Astrocyte of the cerebellum (primary cell): Measurements from ENCODE around the gene TMEM134.

Experiments
- DNase-seq: peaks from one replicate; pipeline ENCODE4 v3.0.0-alpha.2; 2011; ENCODE audit warnings: low read depth
- H3K4me3 ChIP-seq: 2 replicates; pipeline ENCODE4 v1.5.1; 2011; ENCODE audit warnings: mild to moderate bottlenecking, low read depth, low read length, moderate library complexity
- in situ Hi-C: cut with HindIII; loops from 2 replicates; pipeline ENCODE4 v1.10.0; 2017; ENCODE audit warnings: low sequenced_read_pairs
- TF ChIP-seq, protein P1 (sequence below): IDR thresholded peaks from 2 replicates; pipeline ENCODE4 v1.5.1; 2012; ENCODE audit warnings: low read length, low read depth, moderate library complexity, mild to moderate bottlenecking; ENCODE audit errors: missing control alignments

TMEM134 gene

DNA sequence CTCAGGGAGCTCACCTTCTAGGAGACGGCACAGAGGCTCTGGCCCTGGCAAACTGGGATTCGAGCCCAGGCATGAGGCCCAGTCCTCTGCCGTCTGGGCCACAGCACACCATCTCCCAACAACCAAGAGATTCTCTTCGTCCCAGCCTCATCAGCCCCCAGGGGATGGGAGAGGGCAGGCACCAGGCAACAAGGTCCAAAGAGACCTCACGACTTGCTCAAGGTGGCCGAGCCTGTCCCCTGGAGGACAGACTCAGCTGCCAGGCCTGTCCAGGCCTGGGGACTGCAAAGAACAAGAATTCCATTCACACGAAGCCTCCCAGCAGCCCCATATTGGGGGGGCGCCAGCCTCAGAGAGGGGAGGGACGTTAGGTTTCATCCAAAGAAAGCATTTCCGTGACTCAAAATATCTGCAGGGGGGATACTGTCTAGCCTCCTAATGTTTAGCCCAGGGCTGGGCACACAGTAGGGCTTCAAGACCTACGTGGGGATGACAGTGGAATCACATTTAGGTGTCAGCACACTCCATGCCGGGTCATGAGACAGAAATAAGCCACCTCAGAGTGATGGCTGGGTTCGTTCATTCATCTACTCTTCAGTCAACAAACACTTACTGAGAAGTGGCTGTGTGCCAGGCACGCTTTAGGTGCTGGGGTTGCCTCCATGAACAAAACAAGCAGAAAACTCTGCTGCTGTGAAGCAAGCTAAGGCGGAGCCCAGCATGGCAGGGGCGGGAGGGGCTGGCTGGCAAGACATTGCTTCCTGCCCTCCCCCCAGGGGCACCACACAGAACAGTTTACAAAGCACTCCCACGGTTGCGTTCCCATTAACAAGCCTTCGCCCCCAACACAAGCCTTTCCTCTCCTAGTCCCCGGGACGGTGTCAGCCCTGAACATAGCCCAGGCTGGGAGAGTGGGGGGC, 52.4 kb downstream of the TMEM134 start:
- H3K4me3 ChIP-seq = no peak overlapping the region

DNA sequence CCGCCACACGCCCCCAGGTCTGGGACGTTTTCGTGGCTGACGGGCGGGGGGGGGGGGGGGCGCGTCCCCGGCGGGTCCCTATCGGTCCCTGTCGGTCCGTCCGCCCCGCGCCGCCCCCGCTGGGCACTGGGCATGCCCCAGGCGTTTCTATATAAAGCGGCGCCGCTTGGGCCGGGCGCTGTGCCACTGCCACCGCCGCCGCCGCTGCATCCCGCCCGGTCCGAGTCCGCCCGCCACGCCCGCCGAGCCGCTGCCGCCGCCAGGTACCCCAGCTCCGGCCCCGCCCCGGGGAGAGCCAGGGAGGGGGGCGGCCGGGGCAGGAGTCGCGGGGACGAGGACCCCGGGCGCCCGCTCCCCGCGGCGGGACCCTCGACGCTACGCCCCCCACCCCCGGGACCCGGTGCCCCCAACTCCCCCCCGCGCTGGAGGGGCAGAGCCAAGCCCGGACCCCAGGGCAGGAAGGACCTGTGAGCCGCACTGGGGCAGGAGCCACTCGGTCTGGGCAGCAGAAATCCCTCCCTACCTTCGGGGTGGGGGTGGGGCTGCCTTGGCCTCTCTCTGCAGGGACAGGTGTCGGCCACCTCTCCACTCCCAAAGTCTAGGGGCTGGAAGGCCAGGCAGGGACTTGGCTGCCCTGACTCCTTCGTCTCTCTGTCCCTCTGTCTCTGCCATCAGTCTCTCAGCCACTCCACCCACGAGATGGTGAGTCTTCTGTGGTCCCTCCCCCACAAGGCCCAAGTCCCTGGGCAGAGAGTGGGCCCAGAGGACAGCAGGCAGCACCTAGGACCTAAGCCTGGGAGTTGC, 53.3 kb downstream of the TMEM134 start, which contains the start of gene CARNS1:
TSS of gene CARNS1 (plus strand) at position 178 of the 804 bp plus-strand sequence. CDS start at position 700, 522 bp downstream.
- in situ Hi-C loops = no loop called here

More for the DNA sequence above, 52.4 kb downstream of the TMEM134 start:
- TF ChIP-seq, protein P1, sequence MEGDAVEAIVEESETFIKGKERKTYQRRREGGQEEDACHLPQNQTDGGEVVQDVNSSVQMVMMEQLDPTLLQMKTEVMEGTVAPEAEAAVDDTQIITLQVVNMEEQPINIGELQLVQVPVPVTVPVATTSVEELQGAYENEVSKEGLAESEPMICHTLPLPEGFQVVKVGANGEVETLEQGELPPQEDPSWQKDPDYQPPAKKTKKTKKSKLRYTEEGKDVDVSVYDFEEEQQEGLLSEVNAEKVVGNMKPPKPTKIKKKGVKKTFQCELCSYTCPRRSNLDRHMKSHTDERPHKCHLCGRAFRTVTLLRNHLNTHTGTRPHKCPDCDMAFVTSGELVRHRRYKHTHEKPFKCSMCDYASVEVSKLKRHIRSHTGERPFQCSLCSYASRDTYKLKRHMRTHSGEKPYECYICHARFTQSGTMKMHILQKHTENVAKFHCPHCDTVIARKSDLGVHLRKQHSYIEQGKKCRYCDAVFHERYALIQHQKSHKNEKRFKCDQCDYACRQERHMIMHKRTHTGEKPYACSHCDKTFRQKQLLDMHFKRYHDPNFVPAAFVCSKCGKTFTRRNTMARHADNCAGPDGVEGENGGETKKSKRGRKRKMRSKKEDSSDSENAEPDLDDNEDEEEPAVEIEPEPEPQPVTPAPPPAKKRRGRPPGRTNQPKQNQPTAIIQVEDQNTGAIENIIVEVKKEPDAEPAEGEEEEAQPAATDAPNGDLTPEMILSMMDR = no peak
- in situ Hi-C loops = no loop called here
- no peak for DNase-seq

GRCh38 chr11:67413266-67413849, 55.7 kb downstream of the TMEM134 start:
- in situ Hi-C loops = no loop called here

More for the DNA sequence above, 53.3 kb downstream of the TMEM134 start, which contains the start of gene CARNS1:
- H3K4me3 ChIP-seq = no peak within 1 kb of the TSS
- TF ChIP-seq, protein P1 = no peak
- DNase-seq = no peak

DNA sequence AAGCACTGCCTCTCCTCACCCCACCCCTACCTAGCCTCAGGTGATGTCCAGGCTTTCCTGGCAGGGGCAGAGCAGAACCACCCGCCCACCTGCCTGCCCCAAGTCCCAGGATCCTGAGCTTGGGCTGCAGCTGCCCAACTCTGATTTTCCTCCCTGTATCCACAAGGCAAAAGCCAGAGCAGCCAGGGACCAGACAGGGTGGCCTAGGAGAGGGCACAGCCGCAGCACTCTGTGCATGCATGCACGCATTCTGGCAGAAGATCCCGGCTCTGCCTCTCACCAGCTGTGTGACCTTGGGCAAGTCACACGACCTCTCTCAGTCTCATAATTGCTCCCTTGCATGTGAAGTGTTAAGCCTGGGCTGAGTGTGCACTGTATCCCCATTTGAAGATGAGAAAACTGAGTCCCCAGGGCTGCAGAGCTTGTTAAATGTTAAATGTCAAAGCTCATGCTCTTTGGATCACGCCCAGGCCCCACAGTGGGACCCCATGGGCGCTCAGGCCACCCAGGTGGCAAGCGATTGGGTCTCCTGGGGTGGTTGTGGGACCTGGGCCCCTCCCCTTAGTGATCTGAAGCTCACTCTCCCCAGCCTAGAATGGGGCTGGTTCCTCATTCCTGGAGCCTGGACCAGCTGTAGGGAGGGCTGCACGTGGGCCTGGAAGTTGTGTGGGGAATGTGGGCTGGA, 56.4 kb downstream of the TMEM134 start:
- TF ChIP-seq, protein P1 = no peak
- no peak for DNase-seq
- H3K4me3 ChIP-seq = no peak overlapping the region
- in situ Hi-C loops = no loop called here

More at GRCh38 chr11:67413266-67413849, 55.7 kb downstream of the TMEM134 start:
- no peak overlapping the region for H3K4me3 ChIP-seq
- DNase-seq = no peak
- TF ChIP-seq, protein P1 = no peak

- in situ Hi-C loops = no loop called here
- no peak for DNase-seq
- TF ChIP-seq, protein P1 = no peak
- H3K4me3 ChIP-seq = no peak overlapping the region
Observed at GRCh38 chr11:67411785-67412152, 57.3 kb downstream of the TMEM134 start.
